Stimulated activated CD4-positive, alpha-beta T cell treated with anti-CD3 and anti-CD28 coated beads, Interleukin-2, amount 100 ng/mL, for 48 hours (primary cell): ENCODE measurements around the gene PDK3.

ENCODE experiments used
- DNase-seq, 2 donors: peaks; one replicate each; pipeline ENCODE4 v3.0.0-alpha.2; 2020

PDK3 gene

DNA sequence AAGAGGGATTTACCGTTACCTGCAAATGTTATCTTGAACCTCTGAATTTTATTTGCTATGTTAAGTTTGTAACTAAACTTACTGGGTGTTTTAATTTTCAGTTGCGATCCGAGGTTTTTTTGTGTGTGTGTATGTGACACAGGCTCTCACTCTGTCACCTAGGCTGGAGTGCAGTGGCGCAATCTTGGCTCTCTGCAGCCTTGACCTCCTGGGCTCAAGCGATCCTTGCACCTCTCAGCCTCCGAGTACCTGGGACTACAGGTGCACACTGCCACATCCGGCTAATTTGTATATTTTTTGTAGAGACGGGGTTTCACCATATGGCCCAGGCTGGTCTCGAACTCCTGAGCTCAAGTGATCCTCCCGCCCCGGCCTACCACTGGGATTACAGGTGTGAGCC, 18.5 kb downstream of the PDK3 start:
- no peak for DNase-seq

DNA sequence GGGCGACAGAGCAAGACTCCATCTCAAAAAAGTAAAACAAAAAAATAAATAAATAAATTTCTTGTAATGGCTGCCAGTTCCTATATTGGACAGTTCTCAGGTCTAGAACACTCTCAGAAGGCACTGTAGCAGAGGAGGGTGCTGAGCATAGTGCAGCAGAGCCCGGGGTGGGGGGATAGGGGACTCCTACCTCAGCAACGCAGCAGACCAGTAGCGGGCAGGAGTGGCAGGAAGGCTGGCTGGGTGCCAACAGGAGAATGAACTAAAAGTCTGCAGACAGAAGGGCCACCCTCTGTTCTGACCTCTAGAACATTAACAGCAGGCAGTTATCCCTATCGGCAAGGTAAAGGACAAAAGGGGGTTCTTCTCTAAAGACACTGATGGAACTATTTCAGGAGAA, 20.2 kb downstream of the PDK3 start:
- DNase-seq, result no peak

DNA sequence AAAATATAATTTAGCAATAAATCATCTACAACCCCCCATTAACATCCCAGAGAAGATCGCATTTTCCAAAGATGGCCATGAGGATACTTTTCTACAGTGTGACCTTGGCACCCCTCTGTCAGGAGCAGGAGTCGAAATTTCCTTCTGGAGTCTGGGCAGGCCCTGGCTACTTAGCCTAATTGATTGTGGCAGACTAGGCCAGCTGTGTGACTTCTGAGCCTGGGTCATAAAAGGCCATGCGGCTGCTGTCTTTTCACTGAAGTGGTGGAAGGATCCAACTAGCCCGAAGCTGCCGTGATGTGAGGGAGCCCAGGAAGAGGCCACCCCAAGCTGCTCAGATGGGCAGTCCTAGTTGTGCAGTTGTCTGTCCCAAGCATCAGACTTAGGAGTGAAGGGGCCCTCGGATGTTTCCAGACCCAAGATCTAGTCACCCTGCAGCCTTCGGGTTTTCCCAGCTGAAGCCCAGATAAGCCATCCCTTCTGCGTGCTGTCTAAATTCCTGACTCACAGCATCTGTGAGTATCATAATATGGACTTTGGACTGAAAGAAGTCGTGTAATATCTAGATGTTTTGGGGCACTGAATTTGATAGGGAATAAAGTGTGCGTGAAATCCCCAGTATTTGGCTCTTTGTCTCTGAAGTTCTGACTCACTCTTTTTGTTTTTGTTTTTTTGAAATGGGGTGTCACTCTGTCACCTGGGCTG, 21.0 kb downstream of the PDK3 start:
- no peak for DNase-seq

DNA sequence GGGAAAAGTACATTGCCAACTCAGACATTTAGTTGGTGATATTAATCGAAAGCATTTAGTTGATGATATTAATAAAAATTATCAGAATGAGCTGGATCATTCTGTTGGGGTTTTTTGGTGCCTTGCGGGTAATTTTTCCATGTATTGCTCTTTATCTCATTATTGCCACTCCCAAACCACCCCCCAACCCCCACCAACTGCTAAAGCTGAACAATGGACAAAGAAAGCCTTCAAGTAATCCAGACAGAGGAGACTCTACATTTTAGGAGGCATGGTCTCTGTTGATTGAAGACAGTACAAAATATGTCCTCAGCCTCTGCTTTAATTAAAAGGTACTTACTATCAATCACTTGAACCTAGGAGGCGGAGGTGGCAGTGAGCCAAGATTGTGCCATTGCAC, 22.5 kb downstream of the PDK3 start:
- DNase-seq, result no peak

DNA sequence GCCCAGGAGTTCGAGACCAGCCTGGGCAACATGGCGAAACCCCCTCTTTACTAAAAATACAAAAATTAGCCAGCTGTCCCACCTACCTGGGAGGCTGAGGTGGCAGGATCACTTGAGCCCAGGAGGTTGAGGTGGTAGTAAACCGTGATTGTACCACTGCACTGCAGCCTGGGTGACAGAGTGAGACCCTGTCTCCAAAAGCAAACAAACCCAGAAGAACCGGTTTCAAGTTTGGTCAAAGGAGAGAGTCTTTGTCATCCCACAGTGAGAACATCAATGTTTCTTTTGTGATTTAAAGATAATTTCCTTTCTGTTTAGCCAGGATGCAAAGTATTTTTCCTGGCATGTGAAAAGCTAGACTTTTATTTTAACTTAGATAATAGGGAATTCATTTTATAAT, 26.7 kb downstream of the PDK3 start:
- DNase-seq, result no peak

DNA sequence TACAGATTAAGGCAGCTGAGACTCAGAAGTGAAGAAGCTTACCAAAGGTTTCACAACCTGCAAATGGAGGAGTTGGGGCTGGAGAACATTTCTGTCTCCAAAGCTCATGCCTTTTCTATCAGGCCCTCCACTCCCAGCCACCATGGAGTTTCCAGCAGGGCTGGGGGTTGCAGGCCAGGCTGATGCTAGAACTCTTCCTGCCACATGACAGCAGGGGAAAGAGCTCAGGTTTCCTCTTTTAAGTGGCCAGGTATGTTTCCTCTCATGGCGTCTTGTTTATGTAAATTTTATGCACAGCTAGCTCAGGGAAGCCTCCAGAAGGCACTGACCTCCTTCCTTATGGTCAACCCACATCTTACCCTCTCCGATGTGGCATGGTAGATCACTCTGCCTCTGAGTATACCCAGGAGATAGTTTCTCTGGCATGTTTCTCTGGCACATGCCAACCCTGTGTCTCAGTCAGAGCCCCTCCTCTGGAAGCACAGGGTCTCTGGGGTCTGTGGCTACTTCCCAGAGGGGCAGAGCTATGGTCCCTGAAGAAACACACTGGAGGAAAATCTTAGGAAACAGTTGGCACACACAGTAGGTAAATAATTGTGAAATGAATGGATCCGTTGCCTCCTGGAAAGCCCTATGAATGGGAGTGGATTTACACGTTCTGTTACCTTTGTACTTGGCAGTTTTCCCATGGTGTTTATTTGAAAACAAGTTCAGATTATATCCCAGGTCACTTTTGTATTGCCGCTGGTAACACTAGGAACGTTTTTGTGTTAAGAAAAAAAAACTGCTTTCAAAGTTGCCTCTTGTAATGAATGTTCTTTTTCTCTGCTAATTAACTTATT, 28.9 kb downstream of the PDK3 start:
- no peak for DNase-seq

DNA sequence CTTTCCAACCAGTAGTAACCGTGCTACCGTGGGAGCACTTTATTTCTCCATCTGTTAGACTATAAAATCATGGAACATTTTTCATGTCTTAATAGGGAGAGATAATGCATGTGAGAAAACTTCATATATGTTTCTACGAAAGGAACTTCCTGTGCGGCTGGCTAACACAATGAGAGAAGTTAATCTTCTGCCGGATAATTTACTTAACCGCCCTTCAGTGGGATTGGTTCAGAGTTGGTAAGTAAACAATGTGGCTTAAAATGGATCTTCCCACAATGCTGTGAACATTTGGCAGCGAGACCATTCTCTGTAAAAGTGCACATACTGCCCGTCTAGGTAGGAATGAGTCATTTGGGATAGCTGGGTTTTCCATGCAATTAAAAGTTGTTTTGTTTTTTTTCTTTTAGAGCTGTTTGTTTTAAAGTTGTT, 29.6 kb downstream of the PDK3 start:
- DNase-seq, result no peak

DNA sequence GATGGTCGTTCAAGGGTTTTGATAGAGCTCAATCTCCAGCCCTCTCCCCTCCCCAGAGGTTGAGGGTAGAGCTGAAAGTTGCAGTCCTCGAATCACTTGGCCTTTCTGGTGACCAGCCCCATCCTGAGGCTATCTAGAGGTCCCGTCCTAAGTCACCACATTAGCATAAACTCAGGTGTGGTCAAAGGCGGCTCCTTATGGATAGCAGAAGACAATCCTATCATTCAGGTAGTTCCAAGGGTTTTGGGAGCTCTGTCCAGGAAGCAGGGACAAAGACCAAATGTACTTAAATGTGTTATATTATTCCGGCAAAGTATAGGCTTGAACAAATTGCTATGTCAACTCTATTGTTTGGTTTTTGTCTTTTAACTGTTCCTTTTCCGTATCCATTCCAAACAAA, 30.6 kb downstream of the PDK3 start:
- no peak for DNase-seq

DNA sequence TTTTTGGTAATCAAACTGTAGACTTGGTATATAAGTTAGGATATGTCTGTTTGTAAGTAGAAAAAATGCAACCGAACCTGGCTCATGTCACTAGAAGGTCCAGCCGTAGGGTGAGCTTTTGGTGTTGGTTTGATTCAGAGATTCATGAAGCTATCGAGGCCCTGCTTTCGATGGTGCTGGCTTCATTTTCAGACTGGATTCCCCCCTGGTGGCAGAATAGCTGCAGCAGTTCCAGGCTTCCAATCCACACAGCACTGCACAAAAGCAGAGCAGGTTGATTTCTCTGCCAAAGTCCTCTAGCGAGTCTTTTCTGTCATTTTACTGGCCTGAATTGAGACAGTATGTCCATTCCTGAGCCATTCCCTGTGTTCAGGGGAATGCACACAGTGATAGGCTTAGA, 33.1 kb downstream of the PDK3 start:
- no peak for DNase-seq

DNA sequence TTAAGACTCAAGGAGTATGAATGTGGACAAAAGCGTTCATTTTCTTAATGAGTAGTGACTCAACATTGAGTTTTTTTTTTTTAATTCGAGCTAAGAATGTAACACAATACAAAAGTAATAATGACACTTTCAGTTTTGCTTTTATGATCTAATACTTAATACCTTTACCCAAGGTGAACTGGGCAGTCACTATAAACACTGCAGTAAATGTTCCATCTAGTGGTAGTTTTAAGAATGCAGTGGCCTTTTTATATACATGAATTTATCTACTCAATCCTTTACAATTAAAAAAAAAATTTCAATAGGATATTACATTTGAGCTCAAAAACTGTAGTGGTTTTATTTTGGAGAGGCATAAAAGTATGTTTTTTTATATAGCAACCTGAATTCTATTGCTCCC, 33.9 kb downstream of the PDK3 start:
- no peak for DNase-seq

DNA sequence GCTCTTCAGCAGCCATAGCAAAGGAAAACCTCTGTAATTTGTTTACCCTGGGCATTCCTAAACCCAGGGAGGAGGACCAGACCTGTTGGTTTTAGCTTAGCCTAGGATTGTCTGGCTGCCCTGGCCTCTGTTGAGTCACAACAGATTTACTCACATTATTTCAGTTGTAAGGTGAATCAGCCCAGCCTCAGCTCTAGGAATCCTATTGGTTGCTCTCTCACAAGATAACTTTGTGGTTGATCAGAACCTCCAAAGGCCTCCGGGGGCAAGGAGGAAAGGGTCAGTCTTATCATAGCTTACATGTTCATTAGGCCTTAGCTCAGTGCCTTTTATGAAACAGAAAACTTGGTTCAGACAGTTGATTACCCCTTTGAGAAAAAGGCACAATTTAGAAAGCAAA, 41.0 kb downstream of the PDK3 start:
- DNase-seq, result peak in 1 of 2 donors; percentile 18

DNA sequence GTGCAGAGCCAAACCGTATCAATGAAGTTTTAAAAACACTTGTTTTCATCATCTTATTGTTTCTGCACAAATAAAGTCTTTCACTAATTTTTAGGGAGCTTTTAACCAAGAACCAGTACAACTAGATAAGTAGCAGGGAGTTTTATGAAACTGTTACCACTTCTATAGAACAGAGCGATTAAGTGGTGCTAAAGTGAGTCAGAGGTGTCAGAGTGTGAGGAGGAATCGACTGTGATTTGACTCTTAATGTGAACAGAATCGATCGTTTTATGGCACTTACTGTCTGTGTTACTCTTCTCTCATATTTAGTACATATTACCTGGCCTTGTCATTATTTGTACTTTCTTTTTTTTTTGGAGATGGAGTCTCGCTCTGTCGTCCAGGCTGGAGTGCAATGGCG, 43.3 kb downstream of the PDK3 start:
- no peak for DNase-seq

DNA sequence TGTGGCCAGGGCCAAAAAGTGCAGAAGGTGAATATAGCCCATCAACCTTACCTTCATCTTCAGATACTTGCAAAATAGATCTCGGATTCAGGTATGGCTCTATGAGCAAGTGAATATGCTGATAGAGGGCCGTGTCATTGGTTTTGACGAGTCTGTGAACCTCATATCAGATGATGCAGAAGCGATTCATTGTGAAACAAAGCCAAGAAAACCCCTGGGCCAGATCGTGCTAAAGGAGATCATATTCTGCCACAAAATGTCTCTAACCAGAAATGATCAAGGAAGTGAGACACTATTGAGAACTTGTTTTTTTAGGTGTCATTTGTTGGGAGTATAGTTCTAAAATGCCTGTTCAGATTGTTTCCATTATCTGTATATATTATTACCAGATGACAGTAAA, 48.3 kb downstream of the PDK3 start:
- DNase-seq, result peak; percentile 18 to 26

DNA sequence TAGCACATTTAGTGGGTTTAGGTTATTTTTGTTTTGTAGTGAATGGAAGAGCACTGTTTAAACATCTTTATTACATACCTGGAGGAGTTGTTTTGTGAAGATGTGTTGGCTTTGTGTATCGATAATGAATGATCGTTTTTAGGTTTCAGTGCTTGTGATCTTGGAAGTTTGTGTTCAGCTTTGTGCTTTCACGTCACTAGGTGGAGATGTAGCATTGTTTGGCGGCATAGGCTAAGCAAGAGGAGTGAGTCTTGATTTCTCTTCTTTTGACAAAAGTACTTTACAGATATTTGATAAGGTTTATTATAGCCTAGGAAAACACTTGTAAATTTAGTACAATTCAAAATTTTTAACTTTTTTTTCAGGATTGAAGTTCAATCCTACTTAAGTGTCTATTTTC, 50.4 kb downstream of the PDK3 start:
- no peak for DNase-seq

DNA sequence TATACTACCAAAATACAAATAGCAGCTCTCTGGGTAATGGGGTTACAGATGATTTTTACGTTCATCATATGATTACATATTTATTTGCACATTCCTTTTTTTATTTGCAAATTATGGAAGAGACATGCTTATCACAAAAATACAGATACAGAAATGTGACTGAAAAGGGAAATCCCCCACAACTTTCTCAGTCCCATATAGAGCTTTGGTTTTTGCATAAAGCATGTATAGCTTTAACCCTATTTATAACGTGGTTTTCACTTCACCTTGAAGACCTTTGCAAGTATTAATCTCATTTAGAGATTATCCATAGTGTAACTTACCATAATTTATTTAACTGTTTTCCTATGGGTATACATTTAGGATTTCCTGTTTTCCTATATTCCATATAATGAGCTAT, 55.4 kb downstream of the PDK3 start:
- DNase-seq, result no peak

DNA sequence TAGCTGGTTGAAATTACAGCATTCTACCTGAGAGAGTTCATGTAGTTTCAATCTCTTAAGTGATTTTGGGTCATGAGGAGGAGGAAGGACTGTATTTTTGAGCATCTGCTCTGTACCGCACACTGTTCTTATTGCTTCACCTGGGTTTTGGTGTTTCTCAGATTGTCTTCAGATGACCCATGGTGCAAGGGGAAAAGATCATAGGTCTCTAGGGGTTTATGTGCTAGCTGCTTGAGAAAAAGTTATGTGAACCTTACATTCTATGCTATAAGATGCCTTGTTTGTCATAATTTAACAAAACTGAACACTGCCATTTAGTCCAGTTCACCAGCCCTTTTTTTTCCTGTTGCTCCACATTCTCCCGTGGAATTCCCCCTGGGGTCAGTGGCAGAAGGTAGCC, 60.4 kb downstream of the PDK3 start:
- no peak for DNase-seq

DNA sequence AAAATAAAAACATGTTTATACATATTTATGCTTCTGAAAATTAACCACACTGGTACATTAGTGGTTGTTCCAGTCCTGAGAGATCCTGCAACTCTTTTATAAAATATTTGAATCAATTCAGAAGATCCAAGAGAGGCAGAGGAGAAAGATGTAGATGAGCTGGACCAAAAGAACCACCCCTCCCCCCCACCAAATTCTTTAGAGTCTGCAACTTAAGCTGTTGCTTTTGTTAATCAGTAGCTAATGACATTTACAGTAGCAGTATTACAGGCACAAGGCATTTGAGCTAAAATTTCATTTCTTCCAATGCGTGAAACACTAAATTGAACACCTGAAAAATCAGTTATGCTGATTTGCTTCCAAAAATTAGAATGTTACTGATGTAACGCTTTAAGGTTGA, 61.5 kb downstream of the PDK3 start:
- no peak for DNase-seq

DNA sequence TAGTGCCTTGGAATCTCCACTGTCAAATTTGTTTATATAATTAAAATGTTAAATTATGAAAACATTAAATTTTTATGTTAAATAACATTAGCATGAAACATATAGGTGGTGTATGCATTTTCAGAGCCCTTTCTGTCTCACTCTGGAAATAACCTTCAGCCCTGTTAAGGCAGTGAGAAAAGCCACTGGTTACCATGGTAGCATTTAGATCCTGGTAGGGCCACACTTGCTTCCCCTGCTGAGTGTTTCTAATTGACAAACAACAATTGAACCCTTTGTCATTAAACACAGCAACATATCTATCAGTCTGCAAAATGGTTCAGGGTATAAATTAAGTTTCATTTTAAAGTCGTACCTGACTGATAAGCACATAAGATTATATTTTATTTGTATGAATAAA, 63.5 kb downstream of the PDK3 start:
- no peak for DNase-seq

DNA sequence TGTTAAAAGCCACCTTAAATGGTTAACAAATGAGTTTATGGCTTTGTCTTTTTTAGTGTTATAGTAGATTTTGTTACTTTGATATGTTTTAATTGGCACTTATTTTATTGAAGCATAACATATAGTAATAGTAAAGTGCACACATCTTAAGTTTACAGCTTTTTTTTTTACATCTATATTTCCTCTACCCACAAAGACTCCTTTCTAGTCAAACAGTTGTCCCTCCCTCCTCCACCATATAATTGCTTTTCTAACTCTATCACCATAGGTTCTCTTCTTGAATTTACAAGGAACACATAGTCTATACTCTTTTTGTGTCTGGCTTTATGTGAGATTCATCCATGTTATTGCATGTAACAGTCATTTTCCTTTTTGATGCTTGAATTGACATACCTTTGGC, 71.5 kb downstream of the PDK3 start:
- DNase-seq, result no peak

DNA sequence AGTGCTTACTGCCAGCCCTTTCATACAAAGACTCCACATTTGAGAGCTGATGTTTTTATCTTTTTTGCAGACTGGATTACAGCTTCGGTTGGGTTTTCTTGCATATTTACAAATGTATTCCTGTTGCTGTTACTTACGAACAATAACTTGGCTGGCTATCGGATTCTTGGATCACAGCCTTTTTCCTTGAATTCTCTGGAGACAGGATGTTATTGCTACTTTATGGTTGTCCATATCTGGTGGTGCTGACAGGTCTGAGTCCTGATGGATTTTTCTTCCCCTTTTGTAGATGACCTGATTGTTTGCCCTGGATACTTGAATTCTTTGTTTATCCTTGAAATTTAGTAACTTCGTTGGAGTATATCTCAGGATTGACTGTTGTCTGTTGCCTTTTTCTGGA, 77.7 kb downstream of the PDK3 start:
- DNase-seq, result no peak

DNA sequence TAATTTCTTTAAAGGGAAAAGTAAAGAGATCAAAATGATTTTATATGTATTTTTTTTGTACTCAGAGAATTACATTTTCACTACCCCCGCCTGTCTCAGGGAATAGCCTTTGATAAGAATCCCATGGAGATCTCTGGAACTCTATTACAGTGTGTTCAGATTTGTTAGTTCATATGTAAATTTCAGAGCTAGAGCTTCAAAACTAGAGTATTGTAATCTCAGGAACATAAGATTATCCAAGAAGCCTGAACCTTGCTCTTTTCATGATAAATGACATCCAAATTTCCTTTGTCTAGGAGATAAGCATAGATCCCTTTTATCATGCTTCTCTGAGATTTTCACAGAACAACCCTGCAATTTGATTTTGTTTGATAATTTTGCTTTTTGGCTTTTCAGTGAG, 82.9 kb downstream of the PDK3 start:
- no peak for DNase-seq

DNA sequence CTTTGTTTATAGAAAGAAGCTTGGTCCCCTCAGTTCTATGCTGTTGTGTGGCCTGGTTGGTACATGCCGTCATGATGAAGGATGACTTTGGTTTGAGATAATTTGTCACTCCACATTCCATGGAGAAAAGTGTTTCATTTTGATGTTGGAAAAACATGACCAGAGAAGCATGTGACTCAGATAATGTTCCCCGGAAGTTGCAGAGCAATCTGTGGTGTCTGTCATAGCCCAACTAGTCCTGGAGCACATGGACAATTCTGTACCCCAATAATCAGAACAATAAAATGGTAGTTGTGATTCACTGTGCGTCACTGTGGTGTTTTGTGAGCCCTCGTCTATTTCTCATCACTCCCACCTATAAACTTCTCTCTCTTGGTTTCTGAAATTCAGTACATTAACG, 85.1 kb downstream of the PDK3 start:
- DNase-seq, result no peak

DNA sequence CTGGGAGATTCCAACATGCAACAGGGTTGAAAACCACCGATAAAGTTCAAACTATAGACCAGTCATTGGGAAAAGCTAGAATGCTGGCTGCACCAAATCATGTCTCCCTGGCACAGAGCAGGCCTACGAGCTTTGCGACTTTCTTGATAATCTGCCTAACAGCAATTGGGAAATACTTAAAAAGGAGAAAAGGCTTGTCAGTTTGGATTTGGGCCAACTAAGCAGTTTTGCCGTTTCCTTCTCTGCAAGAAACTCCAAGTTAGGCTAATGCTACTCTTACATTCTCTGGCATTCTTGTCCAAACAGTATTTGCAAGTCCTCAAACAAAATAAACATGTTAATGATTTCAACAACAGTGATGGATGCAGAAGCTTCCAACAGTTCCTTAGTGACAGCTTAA, 87.9 kb downstream of the PDK3 start:
- DNase-seq, result no peak

DNA sequence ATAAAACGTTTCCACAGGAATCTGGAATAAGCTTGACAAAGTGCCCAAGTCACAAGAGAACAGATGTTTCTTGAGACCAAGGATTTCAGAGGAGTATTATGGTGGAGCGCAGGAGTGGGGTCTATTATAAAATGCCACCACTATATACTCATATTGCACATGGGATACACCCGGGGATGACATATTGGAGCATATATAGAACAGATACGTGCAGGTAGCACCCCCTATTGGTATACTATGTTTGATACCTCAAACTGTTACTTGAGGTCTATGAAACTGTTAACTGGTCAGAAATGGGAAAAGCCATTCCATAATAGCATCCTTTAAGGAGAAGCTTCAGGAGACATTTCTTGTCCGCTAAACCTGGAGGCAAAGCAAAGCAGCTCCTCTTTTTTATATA, 96.0 kb downstream of the PDK3 start:
- DNase-seq, result no peak
